ELR (cell line): ENCODE data around the gene PPP1R18.
"Not testable (repeated sequence)": the region's sequence is repeated elsewhere in the genome, so short reads cannot be mapped to it uniquely, and the experiment has no call there.

Experiments used
- DNase-seq: peaks from one replicate; pipeline ENCODE4 v3.0.0-alpha.2; 2015; ENCODE audit warnings: low read depth

Gene PPP1R18

DNA sequence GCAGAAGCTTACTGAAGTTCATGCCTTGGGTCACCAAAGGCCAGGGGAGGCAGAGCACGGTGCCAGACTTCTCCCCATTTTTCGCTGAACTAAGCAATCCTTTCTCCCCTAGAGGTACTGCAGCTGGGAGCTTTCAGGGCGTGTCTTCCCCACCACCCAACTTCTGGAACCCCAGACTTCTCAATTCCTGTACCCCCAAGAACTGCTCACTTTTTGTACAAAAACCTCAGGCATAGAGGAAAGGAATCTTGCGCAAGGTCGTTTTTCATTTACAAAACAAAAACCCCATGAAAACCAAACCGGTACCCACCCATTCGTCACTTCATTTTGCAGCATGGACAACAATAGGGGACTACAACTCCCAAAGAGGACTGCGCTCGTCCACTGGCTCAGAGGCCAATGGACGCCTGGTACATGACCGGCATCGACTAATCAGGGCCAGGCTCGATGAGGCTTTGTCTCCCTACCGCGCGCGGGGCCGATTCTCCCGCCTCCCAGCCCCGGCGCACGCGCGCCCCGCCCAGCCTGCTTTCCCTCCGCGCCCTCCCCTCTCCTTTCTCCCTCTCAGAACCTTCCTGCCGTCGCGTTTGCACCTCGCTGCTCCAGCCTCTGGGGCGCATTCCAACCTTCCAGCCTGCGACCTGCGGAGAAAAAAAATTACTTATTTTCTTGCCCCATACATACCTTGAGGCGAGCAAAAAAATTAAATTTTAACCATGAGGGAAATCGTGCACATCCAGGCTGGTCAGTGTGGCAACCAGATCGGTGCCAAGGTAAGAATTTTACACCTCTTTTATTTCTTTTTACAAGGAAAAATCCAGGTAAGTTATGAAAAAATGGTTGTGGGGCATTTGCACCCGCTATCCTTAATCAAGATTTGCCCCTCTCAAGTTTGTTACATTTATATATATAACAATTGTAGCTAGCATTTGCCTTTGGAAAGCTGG is 33.6 kb upstream of the PPP1R18 start, which contains the start of gene TUBB:
TSS of gene TUBB (plus strand) at position 562 of the 947 bp plus-strand sequence. CDS start at position 717, 155 bp downstream.
- DNase-seq: peak; percentile 99

- DNase-seq: no peak
These were observed 32.9 kb upstream of the PPP1R18 start for GRCh38 chr6:30719356-30719755.

DNA sequence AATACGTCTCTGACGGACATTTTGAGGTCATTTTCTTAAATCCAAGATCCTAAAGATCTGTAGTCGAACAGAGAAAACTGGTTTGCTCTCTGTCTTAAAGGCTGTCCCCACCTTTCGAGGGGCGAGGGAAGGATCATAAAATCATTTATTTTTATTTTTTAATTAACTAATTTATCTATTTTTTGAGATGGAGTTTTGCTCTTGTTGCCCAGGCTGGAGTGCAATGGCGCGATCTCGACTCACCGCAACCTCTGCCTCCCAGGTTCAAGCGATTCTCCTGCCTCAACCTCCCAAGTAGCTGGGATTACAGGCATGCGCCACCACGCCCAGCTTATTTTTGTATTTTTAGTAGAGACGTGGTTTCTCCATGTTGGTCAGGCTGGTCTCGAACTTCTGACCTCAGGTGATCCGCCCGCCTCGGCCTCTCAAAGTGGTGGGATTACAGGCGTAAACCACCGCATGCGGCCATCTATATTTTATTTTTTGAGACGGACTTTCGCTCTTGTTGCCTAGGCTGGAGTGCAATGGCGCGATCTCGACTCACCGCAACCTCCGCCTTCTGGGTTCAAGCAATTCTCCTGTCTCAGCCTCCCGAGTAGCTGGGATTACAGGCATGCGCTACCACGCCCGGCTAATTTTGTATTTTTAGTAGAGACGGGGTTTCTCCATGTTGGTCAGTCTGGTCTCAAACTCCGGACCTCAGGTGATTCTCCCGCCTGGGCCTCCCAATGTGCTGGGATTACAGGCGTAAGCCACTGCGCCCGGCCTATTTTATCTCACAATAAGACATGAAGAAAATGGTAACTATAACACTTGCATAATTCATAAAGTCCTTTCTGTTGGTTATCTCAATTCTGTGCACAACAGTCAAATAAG is 31.6 kb upstream of the PPP1R18 start:
- DNase-seq: not testable (repeated sequence)

DNA sequence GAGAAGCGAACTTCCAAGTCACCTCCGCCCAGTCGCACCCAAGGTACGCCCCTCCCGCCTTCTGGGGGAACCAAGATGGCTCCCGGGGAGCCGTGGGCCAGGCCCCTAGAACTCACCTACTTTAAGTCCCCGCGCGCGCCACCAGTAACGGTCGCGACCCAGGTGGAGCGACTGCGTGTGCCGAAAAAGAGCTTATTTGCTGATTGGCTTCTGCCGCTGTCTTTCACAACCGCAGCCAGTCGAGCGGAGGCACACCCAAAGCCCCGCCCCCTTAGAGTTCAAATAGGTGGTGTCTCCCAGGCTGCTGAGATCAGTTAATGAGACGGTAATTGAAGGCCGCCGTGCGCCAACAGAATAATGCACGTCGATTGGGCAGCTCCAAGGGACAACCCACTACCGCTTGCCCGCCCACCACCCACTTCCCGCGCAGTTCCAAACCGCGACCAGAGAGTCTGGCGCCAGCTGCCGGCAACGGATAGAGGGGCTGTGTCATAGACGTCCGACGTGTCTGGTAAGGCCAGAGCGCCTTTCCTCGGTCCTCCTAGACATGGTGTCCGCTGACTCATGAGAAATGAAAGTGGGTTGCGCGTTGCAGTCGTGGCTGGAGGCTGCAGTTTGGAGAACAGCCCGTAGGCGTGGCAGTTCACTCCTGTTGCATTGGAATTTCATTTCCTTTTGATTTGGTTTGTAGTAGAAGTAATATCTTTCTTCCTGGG is 30.8 kb upstream of the PPP1R18 start, which contains the start of gene MDC1:
TSS of gene MDC1 (minus strand) at position 153 of the 716 bp plus-strand sequence. CDS start 2,106 bp downstream, outside the sequence.
- DNase-seq: peak; percentile 100

- DNase-seq: no peak
These were observed 30.4 kb upstream of the PPP1R18 start for GRCh38 chr6:30716879-30717128.

DNA sequence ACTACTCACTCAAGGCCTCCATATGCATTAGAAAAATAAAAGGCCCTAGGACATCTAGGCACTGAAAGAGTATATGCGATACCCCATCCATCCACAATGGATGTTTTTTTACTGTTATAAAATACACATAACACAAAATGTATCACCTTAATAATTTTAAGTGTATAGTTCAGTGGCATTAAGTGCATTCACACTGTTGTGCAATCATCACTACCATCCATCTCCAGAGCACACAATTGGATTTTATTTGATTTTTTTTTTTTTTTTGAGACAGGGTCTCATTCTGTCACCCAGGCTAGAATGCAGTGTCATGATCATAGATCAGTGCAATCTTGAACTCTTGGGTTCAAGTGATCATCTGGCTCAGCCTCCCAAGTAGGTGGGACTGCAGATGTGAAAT is 27.8 kb upstream of the PPP1R18 start:
- no peak for DNase-seq

- DNase-seq: no peak
These were observed 26.0 kb upstream of the PPP1R18 start for GRCh38 chr6:30712441-30712945.

DNA sequence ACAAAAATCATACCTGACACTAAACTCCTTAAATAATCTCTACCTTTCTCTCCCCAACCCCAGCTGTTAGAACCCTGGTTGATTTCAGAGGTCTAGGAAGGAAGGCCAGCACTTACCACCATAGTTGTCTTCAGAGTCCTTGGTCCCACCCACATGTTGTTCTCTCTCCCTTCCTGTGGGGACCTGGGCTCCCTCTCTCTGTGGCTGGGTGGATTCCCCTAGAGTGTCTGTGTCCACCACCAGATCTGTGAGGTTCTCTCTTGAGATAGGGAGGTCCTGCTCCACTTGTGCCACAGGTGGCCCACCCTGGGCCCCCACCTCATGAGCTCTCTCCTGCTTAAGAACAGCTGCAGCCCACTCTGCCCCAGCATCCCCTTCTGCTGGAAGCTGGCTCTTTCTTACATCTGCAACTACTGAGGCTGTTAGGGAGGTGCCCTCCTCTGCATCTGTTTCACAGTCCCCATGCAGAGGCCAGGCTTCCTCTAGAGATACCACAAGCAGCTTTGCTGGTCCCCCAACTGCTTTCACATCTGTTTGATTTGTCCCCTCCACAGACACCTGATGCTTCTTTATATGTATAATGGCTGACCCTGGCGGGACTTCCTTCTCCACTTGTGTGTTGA is 25.4 kb upstream of the PPP1R18 start:
- DNase-seq: no peak

GRCh38 chr6:30709101-30709868 is 22.8 kb upstream of the PPP1R18 start:
- no peak for DNase-seq

DNA sequence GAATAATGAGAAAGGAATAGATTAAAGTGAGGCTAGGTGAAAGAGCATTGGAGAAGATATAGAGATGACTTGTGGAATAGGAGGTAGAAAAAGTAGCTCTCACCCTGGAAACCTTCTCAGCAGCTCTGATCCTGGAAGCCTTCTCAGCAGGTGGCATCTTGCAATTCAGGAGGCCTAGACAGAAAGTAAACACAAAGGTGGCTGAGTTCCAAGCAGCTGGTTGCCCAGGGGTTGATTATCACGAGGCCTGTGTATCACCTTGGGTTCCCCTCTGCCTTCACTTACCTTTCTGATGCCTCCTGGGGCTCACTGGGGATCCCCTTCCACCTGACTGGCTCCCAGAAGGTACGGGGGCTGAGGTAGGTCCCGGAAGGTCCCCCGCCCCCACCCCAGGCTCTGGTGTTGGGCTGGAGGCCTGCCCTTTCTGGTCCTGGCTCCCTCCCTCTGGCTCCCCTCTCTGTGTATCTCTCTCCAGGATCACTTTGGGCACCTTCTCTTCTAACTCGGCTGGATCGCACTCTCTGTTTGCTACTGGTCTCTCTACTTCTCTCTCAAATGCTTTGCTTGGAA is 20.9 kb upstream of the PPP1R18 start:
- DNase-seq: no peak

GRCh38 chr6:30705620-30706019 is 19.2 kb upstream of the PPP1R18 start:
- DNase-seq: no peak

DNA sequence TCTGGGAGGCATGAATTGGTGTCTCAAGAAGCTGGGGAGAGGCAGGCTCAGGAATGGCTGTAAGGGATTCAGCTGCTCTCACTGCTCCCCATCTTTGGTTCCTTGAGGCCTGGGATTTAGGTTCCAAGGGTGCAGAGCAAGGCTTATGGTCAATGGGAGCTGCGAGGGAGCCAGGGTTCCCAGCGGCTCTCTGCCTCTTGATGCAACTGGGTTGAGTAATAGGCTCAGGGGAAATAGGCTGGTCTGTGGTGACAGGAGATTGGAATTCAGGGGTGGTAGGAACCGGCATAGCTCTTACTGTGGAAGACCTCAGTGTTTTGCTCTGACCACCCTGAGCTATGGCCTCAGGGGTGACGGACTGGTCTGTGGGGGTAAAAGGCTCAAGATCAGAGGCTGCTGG is 17.4 kb upstream of the PPP1R18 start:
- no peak for DNase-seq

GRCh38 chr6:30703011-30703410 is 16.6 kb upstream of the PPP1R18 start:
- DNase-seq: no peak

DNA sequence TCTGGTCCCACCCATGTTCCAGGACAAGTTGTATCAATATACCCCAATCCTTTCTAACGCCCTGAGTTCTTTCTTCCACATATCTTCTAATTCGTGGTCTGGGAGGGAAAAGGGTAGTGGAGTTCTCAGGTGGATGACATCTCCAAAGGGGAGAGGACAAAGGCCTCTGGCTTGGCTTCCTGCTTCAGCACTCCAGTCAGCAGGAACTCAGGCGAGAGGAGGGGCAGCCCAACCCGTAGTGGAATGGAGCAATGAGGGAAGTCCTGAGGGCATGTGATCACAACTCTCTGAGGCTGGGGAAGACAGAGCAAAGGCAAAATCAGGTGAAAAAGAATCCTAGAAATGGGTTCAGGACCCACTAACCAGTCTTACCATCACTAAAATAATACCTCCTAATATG is 13.9 kb upstream of the PPP1R18 start:
- no peak for DNase-seq

- no peak for DNase-seq
These were observed 10.0 kb upstream of the PPP1R18 start for GRCh38 chr6:30696432-30696831.

GRCh38 chr6:30691208-30691847 is 4.9 kb upstream of the PPP1R18 start:
- DNase-seq: no peak

DNA sequence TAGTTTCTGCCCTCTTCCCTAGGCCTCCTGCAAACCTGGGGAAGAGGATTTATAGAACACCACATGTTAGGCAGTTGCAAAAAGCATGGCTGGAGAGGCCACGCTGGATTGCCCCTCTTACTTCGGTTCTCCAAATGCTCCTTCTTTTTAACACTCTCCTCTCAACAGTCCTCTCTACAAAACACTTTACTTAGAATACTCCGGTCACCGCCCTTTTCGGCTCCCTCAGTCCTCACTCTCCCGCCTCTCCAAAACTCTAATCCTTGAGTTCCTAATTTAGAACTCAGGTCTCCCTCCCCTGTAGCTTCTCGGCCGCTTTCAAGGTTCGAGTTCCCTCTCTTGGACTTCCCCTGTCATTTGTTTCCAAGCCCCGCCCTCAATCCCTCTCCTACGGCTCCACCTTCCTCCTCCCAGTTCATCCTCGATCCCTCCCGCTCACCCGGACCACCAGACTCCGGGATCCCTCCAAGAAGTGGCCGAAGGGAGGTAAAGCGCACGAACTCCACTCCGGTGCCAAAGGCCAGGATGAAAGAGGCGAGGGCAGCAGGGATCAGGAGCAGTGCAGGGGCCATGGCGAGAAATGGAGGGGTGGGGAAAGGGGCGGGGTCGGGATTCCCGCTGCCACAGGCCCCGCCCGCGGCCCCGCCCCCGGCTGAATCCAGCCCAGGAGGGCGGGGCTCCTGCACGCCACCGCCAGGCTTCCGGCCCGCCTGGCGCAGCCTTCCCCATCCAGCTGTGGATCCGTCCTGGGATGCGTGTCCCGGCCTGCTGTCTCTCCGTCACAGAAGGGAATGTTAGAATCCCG is 4.2 kb upstream of the PPP1R18 start, which contains the start of gene NRM:
TSS of gene NRM (minus strand) at position 582 of the 805 bp plus-strand sequence. CDS start at position 572, 10 bp downstream.
- DNase-seq: peak; percentile 91

- DNase-seq: no peak
These were observed 3.5 kb upstream of the PPP1R18 start for GRCh38 chr6:30689985-30690384.
